IMR-90 (cell line): ENCODE data around the gene GREB1L.

Experiments used
- BHLHE40 ChIP-seq: fragments of 150-350 bp; IDR thresholded peaks from 2 replicates; pipeline ENCODE4 v1.6.1; 2016; ENCODE audit warnings: mild to moderate bottlenecking, low read depth, low read length
- CEBPB ChIP-seq: IDR thresholded peaks from 2 replicates; pipeline ENCODE4 v1.6.1; 2012; ENCODE audit warnings: low read depth, low read length, improper control_type of control experiment
- CHD1 ChIP-seq: IDR thresholded peaks from 2 replicates; pipeline ENCODE4 v1.6.1; 2012; ENCODE audit warnings: low read depth, low read length, improper control_type of control experiment
- CTCF ChIP-seq: conservative IDR thresholded peaks from 2 replicates; pipeline ENCODE4 v1.5.1; 2012; ENCODE audit warnings: mild to moderate bottlenecking, low read depth, low read length, improper control_type of control experiment
- ELK1 ChIP-seq: fragments of 150-350 bp; IDR thresholded peaks from 2 replicates; pipeline ENCODE4 v1.6.1; 2016; ENCODE audit warnings: low read depth, mild to moderate bottlenecking, low read length, moderate library complexity, borderline replicate concordance
- MAFK ChIP-seq: IDR thresholded peaks from 2 replicates; pipeline ENCODE4 v1.6.1; 2012; ENCODE audit warnings: low read depth, low read length, improper control_type of control experiment
- MAZ ChIP-seq: IDR thresholded peaks from 2 replicates; pipeline ENCODE4 v1.6.1; 2012; ENCODE audit warnings: low read depth, mild to moderate bottlenecking, low read length, improper control_type of control experiment, moderate library complexity, borderline replicate concordance
- NFE2L2 ChIP-seq: fragments of 150-350 bp; IDR thresholded peaks from 2 replicates; pipeline ENCODE4 v1.6.1; 2016; ENCODE audit warnings: low read depth, mild to moderate bottlenecking, low read length
- POLR2A ChIP-seq: IDR thresholded peaks from 2 replicates; pipeline ENCODE4 v1.6.1; 2012; ENCODE audit warnings: mild to moderate bottlenecking, low read depth, low read length
- RAD21 ChIP-seq: IDR thresholded peaks from 2 replicates; pipeline ENCODE4 v1.6.1; 2012; ENCODE audit warnings: low read length, improper control_type of control experiment
- RCOR1 ChIP-seq: IDR thresholded peaks from 2 replicates; pipeline ENCODE4 v1.6.1; 2012; ENCODE audit warnings: mild to moderate bottlenecking, low read length, improper control_type of control experiment; ENCODE audit not compliant: insufficient replicate concordance
- RFX5 ChIP-seq: IDR thresholded peaks from 2 replicates; pipeline ENCODE4 v1.8.0; 2012; ENCODE audit warnings: low read depth, mild to moderate bottlenecking, low read length, moderate library complexity
- SMC3 ChIP-seq: fragments of 150-350 bp; IDR thresholded peaks from 2 replicates; pipeline ENCODE4 v1.6.1; 2016; ENCODE audit warnings: low read depth, mild to moderate bottlenecking, antibody characterized with exemption, low read length, moderate library complexity
- USF2 ChIP-seq: fragments of 150-350 bp; IDR thresholded peaks from 2 replicates; pipeline ENCODE4 v1.6.1; 2017; ENCODE audit warnings: mild to moderate bottlenecking, antibody characterized with exemption, low read length, low read depth

- no peak for TF ChIP-seq CHD1
- no peak for TF ChIP-seq CTCF
- no peak for TF ChIP-seq POLR2A
- no peak for TF ChIP-seq RCOR1
- no peak for TF ChIP-seq BHLHE40
- TF ChIP-seq USF2, result no peak
- TF ChIP-seq RFX5, result no peak
- no peak for TF ChIP-seq SMC3
- no peak for TF ChIP-seq CEBPB
- no peak for TF ChIP-seq MAFK
- TF ChIP-seq ELK1, result no peak
- no peak for TF ChIP-seq NFE2L2
- TF ChIP-seq MAZ, result no peak
- no peak for TF ChIP-seq RAD21
Measured at GRCh38 chr18:21402272-21402671, 160.2 kb downstream of the GREB1L start.
